ENCODE measurements around the gene ZDHHC19. TPM values are rescaled to one million over a fixed set of nuclear protein-coding genes. Genes with fewer than 3 reads are reported as not detected.
A peak's percentile ranks its signal among the peaks of the same experiment; 100 is the strongest.

ZDHHC19 gene
- total RNA-seq, 2 experiments from 2014 or later, result not detected

- POLR2A ChIA-PET, result interaction anchor here (0.6 to 3.3 kb wide), 18 partner anchors 9 to 763 kb away, joined by 3 to 28 read pairs (median 4); partner anchors contain the start of genes DYNLT2B, FBXO45, NCBP2 and TFRC
- DNase-seq (no peak), ATAC-seq (ENCODE audit: poor library complexity) (no peak)
- peak overlapping the region; percentile 42 for H3K4me3 ChIP-seq (ENCODE audit: low read length)
- Mint-ChIP-seq H3K36me3 (ENCODE audit: low read depth) (no peaks in the 10 kb centered on the region), H3K27me3 (no peaks in the 10 kb centered on the region), H3K4me1 (ENCODE audit: low read depth) (peaks cover 40% of the 10 kb centered on the region), H3K9me3 (no peaks in the 10 kb centered on the region), H3K4me3 (peak overlapping the region; percentile 77), H3K27ac (peak overlapping the region; percentile 96)
- peaks cover 61% of the 10 kb centered on the region for H3K4me1 ChIP-seq (ENCODE audit: insufficient read depth, low read length)
- H3K27ac ChIP-seq (ENCODE audit: low read depth in 1 of 2, low read length in 2 of 2), result peak overlapping the region; percentile 74 to 87
- no peaks in the 10 kb centered on the region for H3K9me3 ChIP-seq (ENCODE audit: control insufficient read depth in 1 of 2, insufficient read depth in 1 of 2, low read length in 2 of 2)
- TF ChIP-seq, protein P1, sequence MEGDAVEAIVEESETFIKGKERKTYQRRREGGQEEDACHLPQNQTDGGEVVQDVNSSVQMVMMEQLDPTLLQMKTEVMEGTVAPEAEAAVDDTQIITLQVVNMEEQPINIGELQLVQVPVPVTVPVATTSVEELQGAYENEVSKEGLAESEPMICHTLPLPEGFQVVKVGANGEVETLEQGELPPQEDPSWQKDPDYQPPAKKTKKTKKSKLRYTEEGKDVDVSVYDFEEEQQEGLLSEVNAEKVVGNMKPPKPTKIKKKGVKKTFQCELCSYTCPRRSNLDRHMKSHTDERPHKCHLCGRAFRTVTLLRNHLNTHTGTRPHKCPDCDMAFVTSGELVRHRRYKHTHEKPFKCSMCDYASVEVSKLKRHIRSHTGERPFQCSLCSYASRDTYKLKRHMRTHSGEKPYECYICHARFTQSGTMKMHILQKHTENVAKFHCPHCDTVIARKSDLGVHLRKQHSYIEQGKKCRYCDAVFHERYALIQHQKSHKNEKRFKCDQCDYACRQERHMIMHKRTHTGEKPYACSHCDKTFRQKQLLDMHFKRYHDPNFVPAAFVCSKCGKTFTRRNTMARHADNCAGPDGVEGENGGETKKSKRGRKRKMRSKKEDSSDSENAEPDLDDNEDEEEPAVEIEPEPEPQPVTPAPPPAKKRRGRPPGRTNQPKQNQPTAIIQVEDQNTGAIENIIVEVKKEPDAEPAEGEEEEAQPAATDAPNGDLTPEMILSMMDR (IDR thresholded peaks at IDR 0.05), result no peak
- CTCF ChIA-PET, result interaction anchor here (1.6 to 3.0 kb wide), 3 partner anchors 42 to 106 kb away, joined by 6 to 13 read pairs (median 6); no protein-coding TSS in a partner anchor
- no peaks in the 10 kb centered on the region for H3K36me3 ChIP-seq (ENCODE audit: insufficient read depth, low read length)
- H3K27me3 ChIP-seq (ENCODE audit: control insufficient read depth in 1 of 2, insufficient read depth in 2 of 2, low read length in 2 of 2), result no peaks in the 10 kb centered on the region
- intact Hi-C loops (cut with DNase I, micrococcal nuclease), result loop anchor here in 1 of 2 experiments (1.0 kb wide), 2 partner anchors 40 to 97 kb away; partner anchors contain the start of gene TFRC
Measured at GRCh38 chr3:196178993-196179379, 32.2 kb downstream of the ZDHHC19 start.

GRCh38 chr3:196177967-196178366, 33.2 kb downstream of the ZDHHC19 start:
- Histone ChIP-seq H3K4me3 (ENCODE audit: low read length) (no peak overlapping the region), H3K27ac (ENCODE audit: low read depth in 1 of 2, low read length in 2 of 2) (no peak overlapping the region), H3K4me1 (ENCODE audit: insufficient read depth, low read length) (peaks cover 52% of the 10 kb centered on the region), H3K9me3 (ENCODE audit: control insufficient read depth in 1 of 2, insufficient read depth in 1 of 2, low read length in 2 of 2) (no peaks in the 10 kb centered on the region), H3K36me3 (ENCODE audit: insufficient read depth, low read length) (no peaks in the 10 kb centered on the region), H3K27me3 (ENCODE audit: control insufficient read depth in 1 of 2, insufficient read depth in 2 of 2, low read length in 2 of 2) (no peaks in the 10 kb centered on the region)
- Mint-ChIP-seq H3K4me3 (no peak overlapping the region), H3K4me1 (ENCODE audit: low read depth) (peaks cover 35% of the 10 kb centered on the region), H3K27ac (peak overlapping the region; percentile 78), H3K27me3 (no peaks in the 10 kb centered on the region), H3K9me3 (no peaks in the 10 kb centered on the region), H3K36me3 (ENCODE audit: low read depth) (no peaks in the 10 kb centered on the region)
- DNase-seq, result no peak
- ChIA-PET POLR2A (interaction anchor here (1.5 kb wide), 1 partner anchor 10 kb away, joined by 3 read pairs; no protein-coding TSS in a partner anchor), CTCF (no interaction called here)
- ATAC-seq (ENCODE audit: poor library complexity), result no peak
- TF ChIP-seq, protein P1 (IDR thresholded peaks at IDR 0.05), result no peak
- intact Hi-C loops (cut with DNase I, micrococcal nuclease), result no loop called here

DNA sequence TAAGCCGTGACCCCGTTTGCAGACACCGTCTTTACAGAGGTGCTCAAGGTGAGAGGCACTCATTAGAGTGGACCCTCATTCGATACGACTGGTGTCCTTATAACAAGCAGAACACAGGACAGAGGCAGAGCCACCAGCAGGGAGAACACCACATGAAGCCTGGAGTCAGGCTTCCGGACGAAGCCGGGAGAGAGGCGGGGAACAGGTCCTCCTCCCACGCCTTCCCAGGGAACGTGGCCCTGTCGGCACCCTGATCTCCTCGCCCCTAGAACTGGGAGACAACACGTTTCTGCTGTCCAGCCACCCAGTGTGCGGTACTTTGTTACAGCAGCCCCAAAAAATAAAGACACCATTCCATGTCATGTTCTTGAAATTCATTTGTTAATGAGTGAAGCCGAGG, 33.6 kb downstream of the ZDHHC19 start:
- ATAC-seq (ENCODE audit: poor library complexity) (no peak), DNase-seq (no peak)
- H3K4me3 ChIP-seq (ENCODE audit: low read length), result no peak overlapping the region
- no peaks in the 10 kb centered on the region for H3K36me3 Mint-ChIP-seq (ENCODE audit: low read depth)
- H3K9me3 ChIP-seq (ENCODE audit: control insufficient read depth in 1 of 2, insufficient read depth in 1 of 2, low read length in 2 of 2), result no peaks in the 10 kb centered on the region
- no peak overlapping the region for H3K4me3 Mint-ChIP-seq
- no peaks in the 10 kb centered on the region for H3K36me3 ChIP-seq (ENCODE audit: insufficient read depth, low read length)
- ChIA-PET CTCF (no interaction called here), POLR2A (no interaction called here)
- H3K4me1 Mint-ChIP-seq (ENCODE audit: low read depth), result peaks cover 35% of the 10 kb centered on the region
- H3K27ac ChIP-seq (ENCODE audit: low read depth in 1 of 2, low read length in 2 of 2), result no peak overlapping the region
- intact Hi-C loops (cut with DNase I, micrococcal nuclease), result no loop called here
- no peaks in the 10 kb centered on the region for H3K27me3 ChIP-seq (ENCODE audit: control insufficient read depth in 1 of 2, insufficient read depth in 2 of 2, low read length in 2 of 2)
- peak overlapping the region; percentile 78 for H3K27ac Mint-ChIP-seq
- H3K9me3 Mint-ChIP-seq, result no peaks in the 10 kb centered on the region
- H3K27me3 Mint-ChIP-seq, result no peaks in the 10 kb centered on the region
- TF ChIP-seq, protein P1 (IDR thresholded peaks at IDR 0.05), result no peak
- peaks cover 48% of the 10 kb centered on the region for H3K4me1 ChIP-seq (ENCODE audit: insufficient read depth, low read length)

All from CD4-positive, alpha-beta T cell (primary cell).